PFSK-1 (cell line): ENCODE measurements around the gene ARNT2.

Source experiments
- POLR2AphosphoS5 ChIP-seq: IDR thresholded peaks from 2 replicates; pipeline ENCODE4 v1.6.1; 2012; ENCODE audit warnings: low read depth, mild to moderate bottlenecking, control low read depth, low read length, moderate library complexity
- TAF1 ChIP-seq: IDR thresholded peaks from 2 replicates; pipeline ENCODE4 v1.6.1; 2012; ENCODE audit warnings: low read length, control low read depth, borderline replicate concordance; ENCODE audit not compliant: insufficient read depth

GRCh38 chr15:80531388-80531787 is 127.2 kb downstream of the ARNT2 start:
- TF ChIP-seq POLR2AphosphoS5 (no peak), TAF1 (no peak)
